Measurements from ENCODE around the gene SHD. TPM values are rescaled to one million over a fixed set of nuclear protein-coding genes. Genes with fewer than 3 reads are reported as not detected.

Gene SHD
- total RNA-seq, 1 donor from 2014 or later, result 0.79 TPM

DNA sequence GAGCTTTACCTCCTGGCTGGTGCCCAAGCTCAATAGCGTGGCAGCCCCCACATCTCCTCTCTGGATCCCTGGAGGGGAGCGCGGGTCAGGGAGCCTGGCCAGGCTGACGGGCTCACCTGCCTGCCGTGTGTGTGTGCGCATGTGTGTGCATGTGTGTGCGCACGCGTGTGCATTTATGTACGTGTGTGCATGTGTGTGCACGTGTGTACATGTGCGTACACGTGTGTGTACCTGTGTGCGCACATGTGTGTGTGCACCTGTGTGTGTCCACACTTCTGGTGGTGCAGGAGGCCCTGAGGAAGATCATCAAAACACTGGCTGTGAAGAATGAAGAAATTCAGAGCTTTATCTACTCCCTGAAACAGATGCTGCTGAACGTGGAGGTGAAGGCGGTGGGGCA is 26.6 kb downstream of the SHD start:
- DNase-seq (ENCODE audit: low read depth) (no peak), FAIRE-seq (no peak)
- no peaks in the 10 kb centered on the region for H3K4me1 ChIP-seq (ENCODE audit: insufficient read depth, low read length)
- H3K36me3 ChIP-seq (ENCODE audit: insufficient read depth, low read length), result no peaks in the 10 kb centered on the region
- no peak overlapping the region for H3K4me2 ChIP-seq (ENCODE audit: low read length)
- TF ChIP-seq, protein P1, sequence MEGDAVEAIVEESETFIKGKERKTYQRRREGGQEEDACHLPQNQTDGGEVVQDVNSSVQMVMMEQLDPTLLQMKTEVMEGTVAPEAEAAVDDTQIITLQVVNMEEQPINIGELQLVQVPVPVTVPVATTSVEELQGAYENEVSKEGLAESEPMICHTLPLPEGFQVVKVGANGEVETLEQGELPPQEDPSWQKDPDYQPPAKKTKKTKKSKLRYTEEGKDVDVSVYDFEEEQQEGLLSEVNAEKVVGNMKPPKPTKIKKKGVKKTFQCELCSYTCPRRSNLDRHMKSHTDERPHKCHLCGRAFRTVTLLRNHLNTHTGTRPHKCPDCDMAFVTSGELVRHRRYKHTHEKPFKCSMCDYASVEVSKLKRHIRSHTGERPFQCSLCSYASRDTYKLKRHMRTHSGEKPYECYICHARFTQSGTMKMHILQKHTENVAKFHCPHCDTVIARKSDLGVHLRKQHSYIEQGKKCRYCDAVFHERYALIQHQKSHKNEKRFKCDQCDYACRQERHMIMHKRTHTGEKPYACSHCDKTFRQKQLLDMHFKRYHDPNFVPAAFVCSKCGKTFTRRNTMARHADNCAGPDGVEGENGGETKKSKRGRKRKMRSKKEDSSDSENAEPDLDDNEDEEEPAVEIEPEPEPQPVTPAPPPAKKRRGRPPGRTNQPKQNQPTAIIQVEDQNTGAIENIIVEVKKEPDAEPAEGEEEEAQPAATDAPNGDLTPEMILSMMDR (IDR thresholded peaks at IDR 0.05; ENCODE audit: insufficient read depth, low read depth, low read length), result no peak
- no peak overlapping the region for H2AFZ ChIP-seq (ENCODE audit: low read depth, low read length)
- peaks cover 6% of the 10 kb centered on the region for H3K27me3 Mint-ChIP-seq (ENCODE audit: low read depth, unreplicated experiment)
- no peak overlapping the region for H3K9ac ChIP-seq (ENCODE audit: low read length)
- no peaks in the 10 kb centered on the region for H3K9me3 Mint-ChIP-seq (ENCODE audit: unreplicated experiment)
- no peaks in the 10 kb centered on the region for H3K9me3 ChIP-seq (ENCODE audit: insufficient read depth, low read depth, low read length)
- no peaks in the 10 kb centered on the region for H4K20me1 ChIP-seq (ENCODE audit: insufficient read depth, low read length)
- H3K79me2 ChIP-seq (ENCODE audit: insufficient read depth, low read length), result no peaks in the 10 kb centered on the region
- H3K27ac Mint-ChIP-seq (ENCODE audit: unreplicated experiment), result no peak overlapping the region
- no peak overlapping the region for H3K4me3 ChIP-seq (ENCODE audit: insufficient read depth, low read depth, low read length)
- peaks cover 2% of the 10 kb centered on the region for H3K4me1 Mint-ChIP-seq (ENCODE audit: low read depth, unreplicated experiment)
- no peaks in the 10 kb centered on the region for H3K27me3 ChIP-seq (ENCODE audit: insufficient read depth, low read length)
- no peak overlapping the region for H3K27ac ChIP-seq (ENCODE audit: low read depth, low read length)
- peaks cover 2% of the 10 kb centered on the region for H3K36me3 Mint-ChIP-seq (ENCODE audit: low read depth, unreplicated experiment)
- peak overlapping the region; percentile 58 for H3K4me3 Mint-ChIP-seq (ENCODE audit: unreplicated experiment)

DNA sequence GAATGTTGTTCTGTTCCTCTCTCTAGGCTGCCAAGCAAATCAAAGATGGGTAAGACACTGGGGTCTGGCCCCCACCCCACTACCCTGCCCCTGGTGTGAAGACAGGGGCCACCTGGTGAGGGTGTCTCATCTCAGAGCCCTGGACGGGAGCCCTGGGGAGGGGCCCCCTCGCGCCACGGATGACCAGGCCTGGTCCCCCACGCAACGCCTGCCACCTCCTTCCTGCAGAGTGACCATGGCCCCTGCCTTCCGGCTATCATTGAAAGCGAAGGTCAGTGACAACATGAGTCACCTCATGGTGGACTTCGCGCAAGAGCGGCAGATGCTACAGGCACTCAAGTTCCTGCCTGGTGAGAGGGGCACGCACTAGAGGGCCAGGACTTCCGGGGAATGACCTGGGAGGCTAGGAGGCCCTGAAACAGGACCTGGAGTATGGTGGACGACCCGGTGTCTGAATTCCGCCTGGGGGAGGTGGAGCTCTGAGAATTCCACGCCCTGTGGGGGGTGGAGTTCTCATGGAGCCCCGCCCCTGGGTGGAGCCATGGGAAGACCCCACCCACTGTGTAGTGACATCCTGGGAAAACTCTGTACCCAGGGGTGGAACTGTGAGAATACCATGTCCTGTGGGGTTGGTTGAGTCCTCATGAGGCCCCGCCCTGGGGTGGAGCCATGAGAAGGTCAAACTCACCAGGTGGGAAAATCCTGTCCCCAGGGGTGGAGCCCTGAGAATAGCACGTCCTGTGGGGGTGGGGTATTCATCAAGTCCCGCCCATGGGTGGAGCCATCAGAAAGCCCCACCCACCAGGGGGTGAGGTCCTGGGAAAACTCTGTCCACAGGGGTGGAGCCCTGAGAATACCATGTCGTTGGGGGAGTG is 31.4 kb downstream of the SHD start:
- Histone ChIP-seq H3K27ac (ENCODE audit: low read depth, low read length) (no peak overlapping the region), H3K4me1 (ENCODE audit: insufficient read depth, low read length) (no peaks in the 10 kb centered on the region), H3K4me2 (ENCODE audit: low read length) (no peak overlapping the region), H4K20me1 (ENCODE audit: insufficient read depth, low read length) (no peaks in the 10 kb centered on the region), H2AFZ (ENCODE audit: low read depth, low read length) (no peak overlapping the region), H3K79me2 (ENCODE audit: insufficient read depth, low read length) (no peaks in the 10 kb centered on the region), H3K9ac (ENCODE audit: low read length) (no peak overlapping the region), H3K27me3 (ENCODE audit: insufficient read depth, low read length) (no peaks in the 10 kb centered on the region), H3K4me3 (ENCODE audit: insufficient read depth, low read depth, low read length) (no peak overlapping the region), H3K9me3 (ENCODE audit: insufficient read depth, low read depth, low read length) (no peaks in the 10 kb centered on the region), H3K36me3 (ENCODE audit: insufficient read depth, low read length) (no peaks in the 10 kb centered on the region)
- H3K27ac Mint-ChIP-seq (ENCODE audit: unreplicated experiment), result no peak overlapping the region
- TF ChIP-seq EZH2 (IDR thresholded peaks at IDR 0.05; ENCODE audit: insufficient read depth, low read length), result no peak
- TF ChIP-seq, protein P1 (IDR thresholded peaks at IDR 0.05; ENCODE audit: insufficient read depth, low read depth, low read length), result no peak
- H3K36me3 Mint-ChIP-seq (ENCODE audit: low read depth, unreplicated experiment), result peaks cover 9% of the 10 kb centered on the region
- no peaks in the 10 kb centered on the region for H3K4me1 Mint-ChIP-seq (ENCODE audit: low read depth, unreplicated experiment)
- H3K9me3 Mint-ChIP-seq (ENCODE audit: unreplicated experiment), result peaks cover 2% of the 10 kb centered on the region
- no peaks in the 10 kb centered on the region for H3K27me3 Mint-ChIP-seq (ENCODE audit: low read depth, unreplicated experiment)
- FAIRE-seq, result no peak
- DNase-seq (ENCODE audit: low read depth), result no peak
- H3K4me3 Mint-ChIP-seq (ENCODE audit: unreplicated experiment), result no peak overlapping the region
